Neuronal stem cell (in vitro differentiated cells): ENCODE data around the gene TMEM74B.

ENCODE experiments used
- DNase-seq: peaks from one replicate; pipeline ENCODE4 v3.0.0-alpha.2; 2013; ENCODE audit warnings: low spot score
- H2AFZ ChIP-seq: one replicate; pipeline ENCODE4 v1.6.1; 2013; ENCODE audit warnings: mild to moderate bottlenecking, low read length, inconsistent platforms
- H2AK5ac ChIP-seq: 2 replicates; pipeline ENCODE4 v1.6.1; 2013; ENCODE audit warnings: low read depth, mild to moderate bottlenecking, inconsistent platforms, low read length, moderate library complexity, mixed read lengths
- H2BK120ac ChIP-seq: 2 replicates; pipeline ENCODE4 v1.6.1; 2013; ENCODE audit warnings: low read depth, mild to moderate bottlenecking, inconsistent platforms, low read length, moderate library complexity, mixed read lengths
- H2BK12ac ChIP-seq: one replicate; pipeline ENCODE4 v1.6.1; 2013; ENCODE audit warnings: low read length, inconsistent platforms
- H2BK15ac ChIP-seq: 2 replicates; pipeline ENCODE4 v1.6.1; 2013; ENCODE audit warnings: mild to moderate bottlenecking, low read length, inconsistent platforms, mixed read lengths
- H2BK5ac ChIP-seq: one replicate; pipeline ENCODE4 v1.6.1; 2013; ENCODE audit warnings: inconsistent platforms, mild to moderate bottlenecking, low read length, moderate library complexity
- H3K14ac ChIP-seq: one replicate; pipeline ENCODE4 v1.6.1; 2013; ENCODE audit warnings: low read length, inconsistent platforms
- H3K18ac ChIP-seq: 2 replicates; pipeline ENCODE4 v1.6.1; 2013; ENCODE audit warnings: low read length, inconsistent platforms
- H3K23ac ChIP-seq: 2 replicates; pipeline ENCODE4 v1.6.1; 2013; ENCODE audit warnings: low read depth, mild to moderate bottlenecking, mixed read lengths, low read length, inconsistent platforms; ENCODE audit not compliant: poor library complexity
- H3K27ac ChIP-seq: replicated peaks from 3 replicates; pipeline ENCODE4 v1.5.1; 2013; ENCODE audit warnings: low read length, inconsistent platforms
- H3K27me3 ChIP-seq, 3 experiments: 2 replicates each; pipeline ENCODE4 v1.6.1; 2013; ENCODE audit warnings: low read length in 3 of 3, mild to moderate bottlenecking in 2 of 3, inconsistent platforms in 1 of 3, low read depth in 1 of 3, mixed read lengths in 1 of 3, moderate library complexity in 1 of 3; ENCODE audit not compliant: control insufficient read depth in 3 of 3, insufficient read depth in 3 of 3
- H3K36me3 ChIP-seq, 2 donors: replicated peaks in 1 of 2; 2 replicates each; pipeline ENCODE4 v1.6.1; 2013; ENCODE audit warnings: low read length in 2 of 2; ENCODE audit not compliant: control insufficient read depth in 2 of 2, insufficient read depth in 2 of 2
- H3K4ac ChIP-seq: 2 replicates; pipeline ENCODE4 v1.6.1; 2013; ENCODE audit warnings: inconsistent platforms, mild to moderate bottlenecking, low read length, moderate library complexity
- H3K4me1 ChIP-seq, 2 donors: 1 replicate in 1 of 2; 2 replicates in 1 of 2; pipeline ENCODE4 v1.6.1; 2013; ENCODE audit warnings: low read length in 2 of 2, low read depth in 1 of 2; ENCODE audit not compliant: control insufficient read depth in 2 of 2, insufficient read depth in 1 of 2
- H3K4me2 ChIP-seq: one replicate; pipeline ENCODE4 v1.6.1; 2013; ENCODE audit warnings: mild to moderate bottlenecking, low read length, inconsistent platforms; ENCODE audit not compliant: insufficient read depth, poor library complexity, severe bottlenecking
- H3K4me3 ChIP-seq, 2 donors: 2 replicates each; pipeline ENCODE4 v1.5.1; 2013; ENCODE audit warnings: low read length in 2 of 2, mild to moderate bottlenecking in 2 of 2, inconsistent platforms in 1 of 2, moderate library complexity in 1 of 2
- H3K79me1 ChIP-seq: one replicate; pipeline ENCODE4 v1.6.1; 2013; ENCODE audit warnings: low read depth, mild to moderate bottlenecking, inconsistent platforms, low read length, moderate library complexity
- H3K9ac ChIP-seq: one replicate; pipeline ENCODE4 v1.6.1; 2013; ENCODE audit warnings: mild to moderate bottlenecking, low read depth, low read length, inconsistent platforms; ENCODE audit not compliant: poor library complexity
- H3K9me3 ChIP-seq, 2 donors: replicated peaks in 1 of 2; 2 replicates each; pipeline versions ENCODE3 to v1.6.1; 2013; ENCODE audit warnings: low read length in 2 of 2, mild to moderate bottlenecking in 2 of 2, inconsistent platforms in 1 of 2, low read depth in 1 of 2, mixed read lengths in 1 of 2, moderate library complexity in 1 of 2; ENCODE audit not compliant: control insufficient read depth in 2 of 2, insufficient read depth in 1 of 2
- H4K8ac ChIP-seq: one replicate; pipeline ENCODE4 v1.6.1; 2013; ENCODE audit warnings: low read depth, mild to moderate bottlenecking, inconsistent platforms, low read length, moderate library complexity
- H4K91ac ChIP-seq: one replicate; pipeline ENCODE4 v1.6.1; 2013; ENCODE audit warnings: low read length, low read depth, mild to moderate bottlenecking, inconsistent platforms; ENCODE audit not compliant: poor library complexity
- WGBS, 2 donors: extraction: QIAGEN DNeasy Blood & Tissue Kit; methylation state at CpG; one replicate each; pipeline ENCODE4 v1.1.7; 2013; ENCODE audit warnings: missing lambda C conversion rate in 2 of 2, mixed read lengths in 1 of 2; ENCODE audit not compliant: insufficient read length in 2 of 2, insufficient replicate concordance in 1 of 2; ENCODE audit errors: extremely low coverage in 2 of 2; 5-methylcytosine and 5-hydroxymethylcytosine counted together

Gene TMEM74B

DNA sequence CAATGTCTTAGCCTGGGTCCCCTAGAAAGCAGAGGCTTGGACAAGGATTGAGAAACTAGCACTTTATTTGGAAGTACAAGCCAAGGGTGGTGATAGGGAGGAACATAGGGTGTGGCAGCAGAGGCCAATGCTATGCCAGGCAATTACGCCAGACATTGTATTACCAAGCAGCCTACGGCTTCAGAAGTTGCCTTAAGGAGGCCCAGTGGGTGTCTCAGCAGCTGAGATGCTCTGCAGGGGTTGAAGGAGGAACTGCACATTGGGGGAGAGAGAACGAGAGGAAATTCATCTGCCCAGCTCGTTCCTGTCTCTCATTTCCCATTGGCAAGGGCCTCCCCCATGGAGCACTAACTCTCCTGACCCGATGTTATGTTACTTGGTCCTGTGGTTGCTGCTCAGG, 19.3 kb upstream of the TMEM74B start:
- H4K91ac ChIP-seq = no peak overlapping the region
- H3K9me3 ChIP-seq = no peaks in the 10 kb centered on the region
- H3K23ac ChIP-seq = no peak overlapping the region
- H3K18ac ChIP-seq = no peak overlapping the region
- H3K14ac ChIP-seq = no peak overlapping the region
- no peak for DNase-seq
- no peaks in the 10 kb centered on the region for H3K4me1 ChIP-seq
- no peak overlapping the region for H3K27ac ChIP-seq
- H3K4ac ChIP-seq = no peak overlapping the region
- H2AFZ ChIP-seq = no peak overlapping the region
- H3K36me3 ChIP-seq = no peaks in the 10 kb centered on the region
- H4K8ac ChIP-seq = no peak overlapping the region
- H3K4me2 ChIP-seq = no peak overlapping the region
- no peak overlapping the region for H2AK5ac ChIP-seq
- H3K79me1 ChIP-seq = no peaks in the 10 kb centered on the region
- H2BK120ac ChIP-seq = no peak overlapping the region
- H3K4me3 ChIP-seq = no peak overlapping the region
- H2BK15ac ChIP-seq = no peak overlapping the region
- peaks cover 0 to 19% (median 0%) of the 10 kb centered on the region in 3 experiments for H3K27me3 ChIP-seq
- H3K9ac ChIP-seq = no peak overlapping the region
- WGBS, 2 donors = no CpG with 5 or more reads among the region's 5 CpGs
- H2BK12ac ChIP-seq = no peak overlapping the region
- H2BK5ac ChIP-seq = no peak overlapping the region

- Histone ChIP-seq H3K9me3 (no peaks in the 10 kb centered on the region), H3K79me1 (no peaks in the 10 kb centered on the region), H3K4me2 (no peak overlapping the region), H2AK5ac (no peak overlapping the region), H2BK120ac (no peak overlapping the region), H4K91ac (no peak overlapping the region), H3K4me1 (no peaks in the 10 kb centered on the region), H3K27me3 (peaks cover 0 to 20% (median 0%) of the 10 kb centered on the region in 3 experiments), H2BK15ac (no peak overlapping the region), H3K4me3 (no peak overlapping the region), H3K14ac (no peak overlapping the region), H3K36me3 (no peaks in the 10 kb centered on the region), H2AFZ (no peak overlapping the region), H3K23ac (no peak overlapping the region), H2BK12ac (no peak overlapping the region), H3K27ac (no peak overlapping the region), H2BK5ac (no peak overlapping the region), H3K4ac (no peak overlapping the region), H4K8ac (no peak overlapping the region), H3K18ac (no peak overlapping the region), H3K9ac (no peak overlapping the region)
- WGBS, 2 donors = no CpG with 5 or more reads among the region's 5 CpGs
- no peak for DNase-seq
Measured at GRCh38 chr20:1203630-1204029, 18.8 kb upstream of the TMEM74B start.

DNA sequence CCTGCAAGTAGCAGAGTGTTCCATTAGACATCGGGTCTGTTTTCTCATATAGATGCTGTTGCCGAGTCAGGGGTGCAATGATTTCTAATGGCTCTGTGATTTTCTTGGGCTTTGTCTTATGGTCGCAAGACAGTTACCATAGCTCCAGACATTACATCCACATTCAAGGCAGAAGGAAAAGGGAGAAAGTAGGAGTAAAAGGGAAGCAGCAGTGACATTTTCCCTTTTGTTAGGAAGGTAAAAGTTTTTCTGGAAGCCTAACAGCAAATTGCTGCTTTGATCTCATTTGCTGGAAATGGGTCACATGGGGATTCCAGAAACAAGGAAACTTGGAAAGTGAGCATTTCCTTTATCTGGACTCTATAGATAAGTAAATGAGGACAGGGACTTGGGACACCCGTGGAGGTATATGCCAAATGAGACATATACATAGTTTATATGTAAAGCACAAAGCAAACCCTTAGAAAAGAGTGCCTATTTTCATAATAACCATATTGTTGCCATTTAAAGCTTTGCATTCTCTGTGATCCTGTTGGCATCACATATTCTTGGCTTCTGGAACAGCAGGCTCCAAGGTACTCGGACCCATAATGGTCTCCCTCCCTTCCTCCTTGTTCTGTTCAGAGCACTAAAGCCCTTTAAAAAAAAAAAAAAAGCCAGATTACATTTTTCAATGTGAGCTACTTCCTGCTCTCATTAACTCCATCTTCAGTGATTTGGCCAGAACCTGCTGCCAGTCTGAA, 18.2 kb upstream of the TMEM74B start, which contains the start of gene C20orf202:
C20orf202 (plus strand) TSS at position 693 of the 743 bp plus-strand sequence. CDS start 132 bp downstream, outside the sequence.
- Histone ChIP-seq H3K27ac (no peak within 1 kb of the TSS), H3K4ac (no peak within 1 kb of the TSS), H3K27me3 (peaks cover 0 to 14% (median 0%) of the 10 kb centered on the region in 3 experiments), H3K4me3 (no peak within 1 kb of the TSS), H3K4me1 (no peaks in the 10 kb centered on the region), H2BK15ac (no peak within 1 kb of the TSS), H4K8ac (no peak within 1 kb of the TSS), H3K9me3 (no peaks in the 10 kb centered on the region), H2BK5ac (no peak within 1 kb of the TSS), H3K79me1 (no peaks in the 10 kb centered on the region), H3K4me2 (no peak within 1 kb of the TSS), H3K14ac (no peak within 1 kb of the TSS), H3K18ac (no peak within 1 kb of the TSS), H4K91ac (no peak within 1 kb of the TSS), H3K9ac (no peak within 1 kb of the TSS), H2BK12ac (no peak within 1 kb of the TSS), H2BK120ac (no peak within 1 kb of the TSS), H3K23ac (no peak within 1 kb of the TSS), H2AK5ac (no peak within 1 kb of the TSS), H3K36me3 (no peaks in the 10 kb centered on the region), H2AFZ (no peak within 1 kb of the TSS)
- WGBS, 2 donors = no CpG with 5 or more reads among the region's 5 CpGs
- no peak for DNase-seq

GRCh38 chr20:1199964-1200363, 15.2 kb upstream of the TMEM74B start:
- Histone ChIP-seq H3K4me3 (no peak overlapping the region), H2AK5ac (no peak overlapping the region), H3K14ac (no peak overlapping the region), H2BK15ac (no peak overlapping the region), H3K79me1 (no peaks in the 10 kb centered on the region), H3K9me3 (no peaks in the 10 kb centered on the region), H3K23ac (no peak overlapping the region), H4K91ac (no peak overlapping the region), H2BK5ac (no peak overlapping the region), H3K27ac (no peak overlapping the region), H2BK120ac (no peak overlapping the region), H3K18ac (no peak overlapping the region), H2AFZ (no peak overlapping the region), H3K27me3 (peaks cover 0 to 9% (median 0%) of the 10 kb centered on the region in 3 experiments), H2BK12ac (no peak overlapping the region), H4K8ac (no peak overlapping the region), H3K4ac (no peak overlapping the region), H3K4me2 (no peak overlapping the region), H3K36me3 (no peaks in the 10 kb centered on the region), H3K4me1 (no peaks in the 10 kb centered on the region), H3K9ac (no peak overlapping the region)
- no CpG with 5 or more reads among the region's 1 CpG for WGBS, 2 donors
- DNase-seq = no peak
